ENCODE data around the gene TSPAN19.
"Not testable (repeated sequence)": the region's sequence is repeated elsewhere in the genome, so short reads cannot be mapped to it uniquely, and the experiment has no call there.

TSPAN19 gene

GRCh38 chr12:85036234-85036707 is at the start of gene TSPAN19, which contains the start of gene LRRIQ1:
TSPAN19 (minus strand) TSS chr12:85036277; CDS start chr12:85029946, 6,331 bp downstream.
LRRIQ1 (plus strand) TSS chr12:85036351; CDS start chr12:85038177, 1,826 bp downstream.
- DNase-seq: no peak

GRCh38 chr12:85085066-85085465 is 49.0 kb upstream of the TSPAN19 start:
- no peak for DNase-seq

GRCh38 chr12:85076688-85077430 is 40.8 kb upstream of the TSPAN19 start:
- peak in 1 of 2 donors; percentile 13 for DNase-seq

GRCh38 chr12:85072826-85073225 is 36.7 kb upstream of the TSPAN19 start:
- no peak for DNase-seq

GRCh38 chr12:85065837-85066482 is 29.9 kb upstream of the TSPAN19 start:
- no peak for DNase-seq

GRCh38 chr12:85060916-85061315 is 24.8 kb upstream of the TSPAN19 start:
- no peak for DNase-seq

GRCh38 chr12:85059594-85059993 is 23.5 kb upstream of the TSPAN19 start:
- DNase-seq: no peak

GRCh38 chr12:85058339-85058738 is 22.3 kb upstream of the TSPAN19 start:
- DNase-seq: no peak

- no peak for DNase-seq
These were observed 21.4 kb upstream of the TSPAN19 start for GRCh38 chr12:85057370-85057963.

GRCh38 chr12:85043829-85044228 is 7.8 kb upstream of the TSPAN19 start:
- DNase-seq: no peak

GRCh38 chr12:85041395-85041794 is 5.3 kb upstream of the TSPAN19 start:
- DNase-seq: no peak

GRCh38 chr12:85036733-85037132 is 656 bp upstream of the TSPAN19 start:
- no peak for DNase-seq

GRCh38 chr12:85029456-85029855 is 6.6 kb downstream of the TSPAN19 start:
- no peak for DNase-seq

GRCh38 chr12:85018098-85018497 is 18.0 kb downstream of the TSPAN19 start:
- no peak for DNase-seq

GRCh38 chr12:85017618-85018017 is 18.5 kb downstream of the TSPAN19 start:
- DNase-seq: no peak

- DNase-seq: no peak
These were observed 18.9 kb downstream of the TSPAN19 start for GRCh38 chr12:85017133-85017532.

GRCh38 chr12:85016413-85016812 is 19.7 kb downstream of the TSPAN19 start:
- no peak for DNase-seq

GRCh38 chr12:85007836-85008235 is 28.2 kb downstream of the TSPAN19 start:
- no peak for DNase-seq

- no peak for DNase-seq
These were observed 29.9 kb downstream of the TSPAN19 start for GRCh38 chr12:85006206-85006605.

GRCh38 chr12:85005615-85006014 is 30.5 kb downstream of the TSPAN19 start:
- no peak for DNase-seq

GRCh38 chr12:85005047-85005446 is 31.0 kb downstream of the TSPAN19 start:
- DNase-seq: not testable (repeated sequence)

GRCh38 chr12:85004204-85004603 is 31.9 kb downstream of the TSPAN19 start:
- no peak for DNase-seq

- no peak for DNase-seq
These were observed 33.2 kb downstream of the TSPAN19 start for GRCh38 chr12:85002778-85003296.

- DNase-seq: no peak
These were observed 35.3 kb downstream of the TSPAN19 start for GRCh38 chr12:85000729-85001128.

Measured in bone marrow (tissue), 2 donors.